ENCODE measurements around the gene CACNB2.

CACNB2 gene

GRCh38 chr10:18297659-18298058 is 157.4 kb downstream of the CACNB2 start:
- DNase-seq = no peak

GRCh38 chr10:18298256-18298655 is 158.0 kb downstream of the CACNB2 start:
- no peak for DNase-seq

- DNase-seq = no peak
Measured at GRCh38 chr10:18303851-18304801, 163.9 kb downstream of the CACNB2 start.

- no peak for DNase-seq
Measured at GRCh38 chr10:18306031-18306430, 165.8 kb downstream of the CACNB2 start.

- no peak for DNase-seq
Measured at GRCh38 chr10:18308600-18308999, 168.4 kb downstream of the CACNB2 start.

- DNase-seq = no peak
Measured at GRCh38 chr10:18310761-18311160, 170.5 kb downstream of the CACNB2 start.

- no peak for DNase-seq
Measured at GRCh38 chr10:18312374-18313139, 172.3 kb downstream of the CACNB2 start.

GRCh38 chr10:18313140-18313530 is 172.9 kb downstream of the CACNB2 start:
- DNase-seq = no peak

GRCh38 chr10:18313626-18314025 is 173.4 kb downstream of the CACNB2 start:
- no peak for DNase-seq

GRCh38 chr10:18319628-18320027 is 179.4 kb downstream of the CACNB2 start:
- no peak for DNase-seq

GRCh38 chr10:18321371-18321770 is 181.1 kb downstream of the CACNB2 start:
- DNase-seq = no peak

GRCh38 chr10:18323916-18324315 is 183.7 kb downstream of the CACNB2 start:
- DNase-seq = no peak

GRCh38 chr10:18325410-18325809 is 185.2 kb downstream of the CACNB2 start:
- DNase-seq = no peak

GRCh38 chr10:18325889-18326531 is 185.8 kb downstream of the CACNB2 start:
- DNase-seq = no peak

- DNase-seq = no peak
Measured at GRCh38 chr10:18328941-18329340, 188.7 kb downstream of the CACNB2 start.

- no peak for DNase-seq
Measured at GRCh38 chr10:18332048-18332447, 191.8 kb downstream of the CACNB2 start.

- no peak for DNase-seq
Measured at GRCh38 chr10:18332484-18332883, 192.3 kb downstream of the CACNB2 start.

- DNase-seq = no peak
Measured at GRCh38 chr10:18333621-18334020, 193.4 kb downstream of the CACNB2 start.

GRCh38 chr10:18334116-18334867 is 194.1 kb downstream of the CACNB2 start:
- DNase-seq = no peak

- DNase-seq = no peak
Measured at GRCh38 chr10:18340496-18341051, 200.3 kb downstream of the CACNB2 start.

- no peak for DNase-seq
Measured at GRCh38 chr10:18341055-18341454, 200.8 kb downstream of the CACNB2 start.

GRCh38 chr10:18343573-18343972 is 203.3 kb downstream of the CACNB2 start:
- no peak for DNase-seq
